GM23248 (cell line): ENCODE results near the gene BIRC7.

Experiments used
- EZH2 ChIP-seq: fragments of 200-600 bp; sonication (generic); IDR thresholded peaks from 2 replicates; pipeline ENCODE4 v1.6.1; 2018; ENCODE audit warnings: antibody characterized with exemption, mild to moderate bottlenecking; ENCODE audit not compliant: insufficient read depth, poor library complexity, severe bottlenecking
- EZH2phosphoT487 ChIP-seq: fragments of 200-600 bp; sonication (generic); IDR thresholded peaks from 2 replicates; pipeline ENCODE4 v1.6.1; 2018; ENCODE audit warnings: antibody characterized with exemption, moderate library complexity, mild to moderate bottlenecking, low read depth; ENCODE audit not compliant: insufficient read depth

DNA sequence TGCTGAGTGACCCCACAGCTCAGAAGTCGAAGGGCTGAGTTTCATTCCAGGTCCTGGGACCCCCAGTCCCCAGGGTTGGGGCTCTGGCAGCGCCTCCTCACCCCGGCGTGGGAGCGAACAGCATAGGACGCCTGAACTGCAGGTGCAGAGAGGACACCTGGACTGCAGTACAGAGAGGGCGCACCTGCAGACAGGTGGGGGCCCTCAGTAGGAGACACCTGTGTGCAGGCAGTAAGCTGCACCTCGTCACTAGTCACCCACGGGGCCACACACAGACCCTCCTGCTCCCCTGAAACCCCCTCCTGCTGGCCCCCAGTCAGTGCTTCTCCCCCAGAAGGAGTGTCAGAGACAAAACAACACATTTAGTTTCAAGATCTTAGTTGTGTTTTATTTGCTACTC, 27.1 kb downstream of the BIRC7 start:
- no peak for TF ChIP-seq EZH2
- no peak for TF ChIP-seq EZH2phosphoT487
